Measurements from ENCODE around the gene WDR89.
"Not testable (repeated sequence)": the region's sequence is repeated elsewhere in the genome, so short reads cannot be mapped to it uniquely, and the experiment has no call there.

The WDR89 gene

DNA sequence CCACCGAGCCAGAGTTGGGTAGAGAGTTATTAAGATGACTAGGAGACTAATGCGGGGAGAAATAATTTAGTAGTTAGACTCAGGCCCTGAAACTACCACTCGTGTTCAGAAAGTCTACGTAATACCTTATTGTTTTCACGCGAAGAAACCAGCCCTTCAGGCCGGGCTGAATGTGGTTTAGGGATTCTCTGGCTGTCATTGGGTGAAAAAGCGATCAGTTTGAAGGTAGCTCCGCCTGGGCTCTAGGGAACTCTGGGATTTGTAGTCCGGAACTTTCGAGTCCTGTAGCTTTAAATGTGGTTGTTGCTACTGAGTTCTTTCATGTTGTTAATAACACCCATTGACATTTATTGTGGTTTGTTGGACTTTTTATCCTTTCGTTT, 549 bp upstream of the WDR89 start:
- ChIA-PET CTCF (interaction anchor here (0.7 to 3.4 kb wide), 9 partner anchors 8 to 253 kb away, joined by 3 to 11 read pairs (median 4); partner anchors contain the start of gene PPP2R5E), POLR2A (interaction anchor here (0.5 to 1.3 kb wide), 2 partner anchors 83 to 85 kb away, joined by 4 to 5 read pairs; partner anchors contain the start of gene SGPP1)
- Histone ChIP-seq H3K4me1 (ENCODE audit: control extremely low read depth in 1 of 4, control insufficient read depth in 4 of 4, insufficient read depth in 4 of 4, low read length in 3 of 4) (peaks cover 3 to 23% (median 14%) of the 10 kb centered on the region in 4 experiments), H3K27me3 (replicated peaks in 2 of 5; ENCODE audit: control insufficient read depth in 4 of 5, insufficient read depth in 5 of 5, low read length in 4 of 5) (no peaks in the 10 kb centered on the region), H3K9me3 (ENCODE audit: control extremely low read depth in 1 of 5, control insufficient read depth in 4 of 5, insufficient read depth in 2 of 5, low read depth in 1 of 5, low read length in 4 of 5) (peaks cover 0 to under 1% (median 0%) of the 10 kb centered on the region in 5 experiments), H3K36me3 (ENCODE audit: control insufficient read depth in 4 of 4, insufficient read depth in 4 of 4, low read length in 3 of 4) (peaks cover 0 to 2% (median 0%) of the 10 kb centered on the region in 4 experiments), H3K27ac (ENCODE audit: insufficient read depth in 1 of 2, low read depth in 1 of 2, low read length in 2 of 2, poor library complexity in 1 of 2, severe bottlenecking in 2 of 2) (peak overlapping the region; percentile 89 to 95), H3K4me3 (ENCODE audit: control insufficient read depth in 1 of 7, extremely low read depth in 1 of 7, insufficient read depth in 4 of 7, low read depth in 2 of 7, low read length in 6 of 7) (peak overlapping the region in 6 of 7 experiments; percentile 75 to 96 (median 86))
- WGBS (ENCODE audit: insufficient coverage) = 0% methylated on average over 6 of the region's 12 CpGs
- DNase-seq = peak; percentile 96 to 98 (median 98)

DNA sequence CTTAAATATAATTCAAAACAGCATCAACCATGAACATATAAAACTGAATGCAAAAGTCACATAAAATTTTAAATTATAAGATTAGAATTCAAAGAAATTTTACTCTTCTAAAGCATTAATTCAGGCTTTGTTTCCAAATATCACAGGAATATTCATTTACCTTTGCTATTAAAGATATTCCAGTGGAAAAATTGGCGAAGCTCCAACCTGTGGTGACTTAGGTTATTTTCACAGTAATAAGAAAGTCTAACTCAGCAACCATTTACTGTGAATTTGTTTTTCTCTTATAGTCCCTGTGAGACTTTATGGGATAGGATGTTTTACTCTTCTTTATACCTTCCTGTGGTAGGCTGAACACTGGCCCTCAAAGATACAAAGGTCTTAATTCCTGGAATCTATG, 3.2 kb downstream of the WDR89 start:
- peaks cover 0 to 2% (median 0%) of the 10 kb centered on the region in 4 experiments for H3K36me3 ChIP-seq (ENCODE audit: control insufficient read depth in 4 of 4, insufficient read depth in 4 of 4, low read length in 3 of 4)
- DNase-seq = no peak
- POLR2A ChIA-PET = no interaction called here
- CTCF ChIA-PET = no interaction called here
- H3K4me1 ChIP-seq (ENCODE audit: control extremely low read depth in 1 of 4, control insufficient read depth in 4 of 4, insufficient read depth in 4 of 4, low read length in 3 of 4) = peaks cover 3 to 23% (median 14%) of the 10 kb centered on the region in 4 experiments
- peaks cover 0 to 4% (median 0%) of the 10 kb centered on the region in 5 experiments for H3K9me3 ChIP-seq (ENCODE audit: control extremely low read depth in 1 of 5, control insufficient read depth in 4 of 5, insufficient read depth in 2 of 5, low read depth in 1 of 5, low read length in 4 of 5)
- H3K27ac ChIP-seq (ENCODE audit: insufficient read depth in 1 of 2, low read depth in 1 of 2, low read length in 2 of 2, poor library complexity in 1 of 2, severe bottlenecking in 2 of 2) = no peak overlapping the region
- H3K27me3 ChIP-seq (replicated peaks in 2 of 5; ENCODE audit: control insufficient read depth in 4 of 5, insufficient read depth in 5 of 5, low read length in 4 of 5) = no peaks in the 10 kb centered on the region
- WGBS (ENCODE audit: insufficient coverage) = no CpG with 5 or more reads among the region's 1 CpG
- H3K4me3 ChIP-seq (ENCODE audit: control insufficient read depth in 1 of 7, extremely low read depth in 1 of 7, insufficient read depth in 4 of 7, low read depth in 2 of 7, low read length in 6 of 7) = no peak overlapping the region

DNA sequence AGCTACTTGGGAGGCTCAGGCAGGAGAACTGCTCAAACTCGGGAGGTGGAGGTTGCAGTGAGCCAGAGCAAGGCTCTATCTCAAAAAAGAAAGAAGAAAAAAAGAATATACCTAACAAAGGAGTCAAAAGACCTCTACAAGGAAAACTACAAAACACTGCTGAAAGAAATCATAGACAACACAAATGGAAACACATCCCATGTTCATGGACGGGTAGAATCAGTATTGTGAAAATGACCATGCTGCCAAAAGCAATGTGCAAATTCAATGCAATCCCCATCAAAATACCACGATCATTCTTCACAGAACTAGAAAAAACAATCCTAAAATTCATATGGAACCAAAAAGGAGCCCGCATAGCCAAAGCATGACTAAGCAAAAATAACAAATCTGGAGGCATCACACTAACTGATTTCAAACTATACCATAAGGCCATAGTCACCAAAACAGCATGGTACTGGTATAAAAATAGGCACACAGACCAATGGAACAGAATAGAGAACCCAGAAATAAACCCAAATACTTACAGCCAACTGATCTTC, 5.5 kb downstream of the WDR89 start:
- H3K27ac ChIP-seq (ENCODE audit: insufficient read depth in 1 of 2, low read depth in 1 of 2, low read length in 2 of 2, poor library complexity in 1 of 2, severe bottlenecking in 2 of 2); H3K9me3 ChIP-seq (ENCODE audit: control extremely low read depth in 1 of 5, control insufficient read depth in 4 of 5, insufficient read depth in 2 of 5, low read depth in 1 of 5, low read length in 4 of 5); H3K4me3 ChIP-seq (ENCODE audit: control insufficient read depth in 1 of 7, extremely low read depth in 1 of 7, insufficient read depth in 4 of 7, low read depth in 2 of 7, low read length in 6 of 7); POLR2A ChIA-PET; DNase-seq; H3K27me3 ChIP-seq (replicated peaks in 2 of 5; ENCODE audit: control insufficient read depth in 4 of 5, insufficient read depth in 5 of 5, low read length in 4 of 5); H3K36me3 ChIP-seq (ENCODE audit: control insufficient read depth in 4 of 4, insufficient read depth in 4 of 4, low read length in 3 of 4): not testable (repeated sequence)
- peaks cover 3 to 16% (median 9%) of the 10 kb centered on the region in 4 experiments for H3K4me1 ChIP-seq (ENCODE audit: control extremely low read depth in 1 of 4, control insufficient read depth in 4 of 4, insufficient read depth in 4 of 4, low read length in 3 of 4)
- 100% methylated on average over 1 of the region's 4 CpGs for WGBS (ENCODE audit: insufficient coverage)
- CTCF ChIA-PET = interaction anchor here (4.6 kb wide), 1 partner anchor 133 kb away, joined by 24 read pairs; no protein-coding TSS in a partner anchor

DNA sequence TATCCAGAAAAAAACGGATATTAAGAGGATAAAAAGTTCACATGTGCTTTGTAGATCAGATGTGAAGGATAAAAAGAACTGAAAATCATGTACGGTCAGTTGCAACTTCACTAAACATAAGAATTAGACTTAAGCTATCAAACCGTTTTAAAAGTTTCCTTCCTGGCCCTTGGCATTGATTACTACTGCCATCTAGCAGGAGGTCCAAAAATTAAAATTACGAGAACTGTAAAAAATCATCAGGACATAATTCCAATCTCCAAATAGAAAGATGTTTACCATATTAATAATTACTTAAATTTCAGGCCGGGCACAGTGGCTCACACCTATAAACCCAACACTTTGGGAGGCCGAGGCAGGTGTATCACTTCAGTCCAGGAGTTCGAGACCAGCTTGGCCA, 7.9 kb downstream of the WDR89 start:
- H3K36me3 ChIP-seq (ENCODE audit: control insufficient read depth in 4 of 4, insufficient read depth in 4 of 4, low read length in 3 of 4) = peaks cover 3 to 7% (median 4%) of the 10 kb centered on the region in 4 experiments
- DNase-seq = no peak
- peaks cover 0 to under 1% (median 0%) of the 10 kb centered on the region in 4 experiments for H3K4me1 ChIP-seq (ENCODE audit: control extremely low read depth in 1 of 4, control insufficient read depth in 4 of 4, insufficient read depth in 4 of 4, low read length in 3 of 4)
- peaks cover 0 to 4% (median 0%) of the 10 kb centered on the region in 5 experiments for H3K9me3 ChIP-seq (ENCODE audit: control extremely low read depth in 1 of 5, control insufficient read depth in 4 of 5, insufficient read depth in 2 of 5, low read depth in 1 of 5, low read length in 4 of 5)
- ChIA-PET POLR2A (interaction anchor here (0.6 kb wide), 1 partner anchor 53 kb away, joined by 3 read pairs; no protein-coding TSS in a partner anchor), CTCF (interaction anchor here (1.0 to 4.6 kb wide), 9 partner anchors 9 to 246 kb away, joined by 3 to 24 read pairs (median 6); no protein-coding TSS in a partner anchor)
- no peak overlapping the region for H3K27ac ChIP-seq (ENCODE audit: insufficient read depth in 1 of 2, low read depth in 1 of 2, low read length in 2 of 2, poor library complexity in 1 of 2, severe bottlenecking in 2 of 2)
- H3K27me3 ChIP-seq (replicated peaks in 2 of 5; ENCODE audit: control insufficient read depth in 4 of 5, insufficient read depth in 5 of 5, low read length in 4 of 5) = no peaks in the 10 kb centered on the region
- H3K4me3 ChIP-seq (ENCODE audit: control insufficient read depth in 1 of 7, extremely low read depth in 1 of 7, insufficient read depth in 4 of 7, low read depth in 2 of 7, low read length in 6 of 7) = no peak overlapping the region
- 89% methylated on average over 3 of the region's 7 CpGs for WGBS (ENCODE audit: insufficient coverage)

DNA sequence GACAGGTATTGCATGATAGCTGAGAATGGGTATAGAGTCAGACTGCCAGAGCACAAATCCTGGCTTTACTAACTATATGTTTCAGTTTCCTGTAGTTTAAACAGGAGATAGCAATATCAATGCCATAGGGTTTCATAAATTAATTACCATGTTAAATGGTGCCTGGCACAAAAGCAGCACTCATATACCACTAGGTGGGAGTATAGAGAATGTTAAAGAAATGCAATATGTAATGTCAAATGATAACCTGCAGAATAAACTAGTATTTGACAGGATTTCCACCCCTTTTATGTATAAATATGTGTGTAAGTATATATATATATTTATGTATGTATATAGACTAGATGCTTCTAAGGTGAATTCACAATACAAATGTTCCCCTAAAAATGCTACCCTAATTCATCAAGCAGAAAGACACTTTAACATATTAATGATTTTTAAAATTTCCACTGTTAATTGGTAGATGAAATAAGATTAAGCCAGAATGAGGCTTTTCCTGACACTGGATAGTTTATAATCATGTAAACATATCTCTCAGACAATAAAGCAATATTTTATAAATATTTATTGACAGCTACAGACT, 8.6 kb downstream of the WDR89 start:
- CTCF ChIA-PET = interaction anchor here (0.7 to 4.6 kb wide), 10 partner anchors 9 to 245 kb away, joined by 3 to 24 read pairs (median 5); partner anchors contain the start of gene WDR89
- peak; percentile 38 to 69 (median 69) for DNase-seq
- Histone ChIP-seq H3K9me3 (ENCODE audit: control extremely low read depth in 1 of 5, control insufficient read depth in 4 of 5, insufficient read depth in 2 of 5, low read depth in 1 of 5, low read length in 4 of 5) (peaks cover 0 to 4% (median 0%) of the 10 kb centered on the region in 5 experiments), H3K36me3 (ENCODE audit: control insufficient read depth in 4 of 4, insufficient read depth in 4 of 4, low read length in 3 of 4) (peaks cover 4 to 7% (median 4%) of the 10 kb centered on the region in 4 experiments), H3K4me1 (ENCODE audit: control extremely low read depth in 1 of 4, control insufficient read depth in 4 of 4, insufficient read depth in 4 of 4, low read length in 3 of 4) (no peaks in the 10 kb centered on the region), H3K4me3 (ENCODE audit: control insufficient read depth in 1 of 7, extremely low read depth in 1 of 7, insufficient read depth in 4 of 7, low read depth in 2 of 7, low read length in 6 of 7) (no peak overlapping the region), H3K27ac (ENCODE audit: insufficient read depth in 1 of 2, low read depth in 1 of 2, low read length in 2 of 2, poor library complexity in 1 of 2, severe bottlenecking in 2 of 2) (no peak overlapping the region), H3K27me3 (replicated peaks in 2 of 5; ENCODE audit: control insufficient read depth in 4 of 5, insufficient read depth in 5 of 5, low read length in 4 of 5) (no peaks in the 10 kb centered on the region)
- POLR2A ChIA-PET = no interaction called here

DNA sequence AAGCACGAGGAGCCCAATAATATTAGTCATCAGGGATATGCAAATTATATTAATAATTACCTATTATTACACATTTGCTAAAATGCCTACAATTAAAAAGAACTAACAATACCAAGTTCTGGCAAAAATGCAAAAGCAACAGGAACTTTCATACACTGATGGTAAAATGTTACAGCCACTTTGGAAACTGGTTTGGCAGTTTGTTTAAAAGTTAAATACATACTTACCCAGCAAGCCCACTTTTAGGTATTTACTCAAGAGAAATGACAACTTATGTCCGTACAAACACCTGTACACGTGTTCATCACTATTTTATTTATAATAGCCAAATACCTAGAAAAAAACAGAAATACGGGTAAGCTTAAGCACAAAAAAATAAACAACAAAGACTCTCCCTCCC, 17.0 kb downstream of the WDR89 start:
- ChIA-PET POLR2A (no interaction called here), CTCF (no interaction called here)
- no peaks in the 10 kb centered on the region for H3K4me1 ChIP-seq (ENCODE audit: control extremely low read depth in 1 of 4, control insufficient read depth in 4 of 4, insufficient read depth in 4 of 4, low read length in 3 of 4)
- H3K4me3 ChIP-seq (ENCODE audit: control insufficient read depth in 1 of 7, extremely low read depth in 1 of 7, insufficient read depth in 4 of 7, low read depth in 2 of 7, low read length in 6 of 7) = no peak overlapping the region
- peaks cover 9 to 19% (median 16%) of the 10 kb centered on the region in 4 experiments for H3K36me3 ChIP-seq (ENCODE audit: control insufficient read depth in 4 of 4, insufficient read depth in 4 of 4, low read length in 3 of 4)
- no peak overlapping the region for H3K27ac ChIP-seq (ENCODE audit: insufficient read depth in 1 of 2, low read depth in 1 of 2, low read length in 2 of 2, poor library complexity in 1 of 2, severe bottlenecking in 2 of 2)
- no peaks in the 10 kb centered on the region for H3K27me3 ChIP-seq (replicated peaks in 2 of 5; ENCODE audit: control insufficient read depth in 4 of 5, insufficient read depth in 5 of 5, low read length in 4 of 5)
- H3K9me3 ChIP-seq (ENCODE audit: control extremely low read depth in 1 of 5, control insufficient read depth in 4 of 5, insufficient read depth in 2 of 5, low read depth in 1 of 5, low read length in 4 of 5) = no peaks in the 10 kb centered on the region
- no peak for DNase-seq
- WGBS (ENCODE audit: insufficient coverage) = no CpG with 5 or more reads among the region's 4 CpGs

DNA sequence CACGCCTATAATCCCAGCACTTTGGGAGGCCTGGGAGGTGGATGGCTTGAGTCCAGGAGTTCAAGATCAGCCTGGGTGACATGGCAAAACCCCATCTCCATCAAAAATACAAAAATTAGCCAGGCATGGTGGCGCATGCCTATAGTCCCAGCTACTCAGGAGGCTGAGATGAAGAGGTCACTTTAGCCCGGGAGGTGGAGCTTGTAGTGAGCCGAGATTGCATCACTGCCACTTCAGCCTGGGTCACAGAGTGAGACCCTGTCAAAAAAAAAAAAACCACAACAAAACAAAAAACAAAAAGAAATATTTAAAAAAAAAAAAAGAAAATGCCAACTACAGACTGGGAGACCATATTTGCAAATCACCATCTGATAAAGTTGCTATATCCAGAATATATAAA, 17.5 kb downstream of the WDR89 start:
- 100% methylated on average over 1 of the region's 4 CpGs for WGBS (ENCODE audit: insufficient coverage)
- ChIA-PET CTCF (no interaction called here), POLR2A (no interaction called here)
- H3K9me3 ChIP-seq (ENCODE audit: control extremely low read depth in 1 of 5, control insufficient read depth in 4 of 5, insufficient read depth in 2 of 5, low read depth in 1 of 5, low read length in 4 of 5) = no peaks in the 10 kb centered on the region
- no peaks in the 10 kb centered on the region for H3K27me3 ChIP-seq (replicated peaks in 2 of 5; ENCODE audit: control insufficient read depth in 4 of 5, insufficient read depth in 5 of 5, low read length in 4 of 5)
- no peak overlapping the region for H3K27ac ChIP-seq (ENCODE audit: insufficient read depth in 1 of 2, low read depth in 1 of 2, low read length in 2 of 2, poor library complexity in 1 of 2, severe bottlenecking in 2 of 2)
- no peak for DNase-seq
- H3K4me3 ChIP-seq (ENCODE audit: control insufficient read depth in 1 of 7, extremely low read depth in 1 of 7, insufficient read depth in 4 of 7, low read depth in 2 of 7, low read length in 6 of 7) = no peak overlapping the region
- peaks cover 5 to 17% (median 14%) of the 10 kb centered on the region in 4 experiments for H3K36me3 ChIP-seq (ENCODE audit: control insufficient read depth in 4 of 4, insufficient read depth in 4 of 4, low read length in 3 of 4)
- no peaks in the 10 kb centered on the region for H3K4me1 ChIP-seq (ENCODE audit: control extremely low read depth in 1 of 4, control insufficient read depth in 4 of 4, insufficient read depth in 4 of 4, low read length in 3 of 4)

Data from common myeloid progenitor, CD34-positive (primary cell).